GM18867 (cell line): Measurements from ENCODE around the gene DMPK.

ENCODE experiments used
- ATAC-seq: cut with Tn5 transposase; IDR thresholded peaks from one replicate; pipeline ENCODE4 v1.9.1; 2021; ENCODE audit warnings: mild to moderate bottlenecking, moderate library complexity; ENCODE audit not compliant: unreplicated experiment

Gene DMPK

GRCh38 chr19:45770192-45771101 is 11.8 kb downstream of the DMPK start:
- peak; percentile 47 for ATAC-seq

- ATAC-seq = peak; percentile 16
Measured at GRCh38 chr19:45769821-45770191, 12.5 kb downstream of the DMPK start.

GRCh38 chr19:45768984-45769782 is 13.1 kb downstream of the DMPK start, which contains the start of gene SIX5:
SIX5 (minus strand) TSS chr19:45769252; CDS start chr19:45768844, 408 bp downstream.
- ATAC-seq = peak; percentile 61

- no peak for ATAC-seq
Measured at GRCh38 chr19:45768655-45768983, 13.7 kb downstream of the DMPK start.

- ATAC-seq = no peak
Measured at GRCh38 chr19:45767881-45768654, 14.2 kb downstream of the DMPK start.

- ATAC-seq = no peak
Measured at GRCh38 chr19:45767410-45767880, 14.8 kb downstream of the DMPK start.

GRCh38 chr19:45766869-45767346 is 15.4 kb downstream of the DMPK start:
- no peak for ATAC-seq

GRCh38 chr19:45766296-45766868 is 15.9 kb downstream of the DMPK start:
- ATAC-seq = no peak

- ATAC-seq = no peak
Measured at GRCh38 chr19:45765702-45766295, 16.5 kb downstream of the DMPK start.

- no peak for ATAC-seq
Measured at GRCh38 chr19:45764945-45765701, 17.2 kb downstream of the DMPK start.

GRCh38 chr19:45764475-45764874 is 17.8 kb downstream of the DMPK start:
- ATAC-seq = no peak

GRCh38 chr19:45763691-45764294 is 18.5 kb downstream of the DMPK start:
- no peak for ATAC-seq

- ATAC-seq = no peak
Measured at GRCh38 chr19:45762870-45763631, 19.2 kb downstream of the DMPK start.

GRCh38 chr19:45761714-45762113 is 20.6 kb downstream of the DMPK start:
- ATAC-seq = no peak

GRCh38 chr19:45758921-45759320 is 23.4 kb downstream of the DMPK start:
- no peak for ATAC-seq

GRCh38 chr19:45757695-45758094 is 24.6 kb downstream of the DMPK start:
- no peak for ATAC-seq

- no peak for ATAC-seq
Measured at GRCh38 chr19:45754323-45754722, 28.0 kb downstream of the DMPK start.

GRCh38 chr19:45753548-45753947 is 28.7 kb downstream of the DMPK start:
- no peak for ATAC-seq
